Bronchial epithelial cell (primary cell): ENCODE data around the gene C2CD2. TPM values are rescaled to one million over a fixed set of nuclear protein-coding genes. Genes with fewer than 3 reads are reported as not detected.

Experiments used
- DNase-seq: peaks from one replicate; pipeline ENCODE4 v3.0.0-alpha.2; 2010; ENCODE audit warnings: low read depth
- FAIRE-seq: peaks from 2 replicates; lab custom pipeline; 2011; peaks lifted over from hg19 to GRCh38; lab: Jason Lieb, UNC
- H3K27me3 ChIP-seq: 2 replicates; pipeline ENCODE4 v1.5.1; 2011; ENCODE audit warnings: low read length; ENCODE audit not compliant: control insufficient read depth, insufficient read depth
- H3K36me3 ChIP-seq: 2 replicates; pipeline ENCODE4 v1.5.1; 2011; ENCODE audit warnings: low read length; ENCODE audit not compliant: control insufficient read depth, insufficient read depth
- H3K4me3 ChIP-seq: 2 replicates; pipeline ENCODE4 v1.5.1; 2011; ENCODE audit warnings: mild to moderate bottlenecking, low read depth, low read length, control low read depth
- CTCF ChIP-seq: IDR thresholded peaks from 2 replicates; pipeline ENCODE4 v1.5.1; 2011; ENCODE audit warnings: mild to moderate bottlenecking, moderate library complexity, low read length, control low read depth, inconsistent platforms; ENCODE audit not compliant: insufficient read depth, severe bottlenecking
- total RNA-seq: library from RNA; depleted of rRNA; stranded (reverse); fragments of >200 nt; gene quantifications from 2 replicates; pipeline ENCODE4 v1.2.1, GENCODE V29; 2014

Gene C2CD2
- total RNA-seq, 1 donor from 2014 or later: 6.6 TPM

- no peak for FAIRE-seq
- H3K36me3 ChIP-seq: peaks cover 6% of the 10 kb centered on the region
Measured at GRCh38 chr21:41863439-41863740, 90.4 kb downstream of the C2CD2 start.

GRCh38 chr21:41861987-41862386 is 91.8 kb downstream of the C2CD2 start:
- no peaks in the 10 kb centered on the region for H3K27me3 ChIP-seq
- no peak for DNase-seq
- TF ChIP-seq CTCF: no peak
- no peak for FAIRE-seq
- peaks cover 8% of the 10 kb centered on the region for H3K36me3 ChIP-seq
- no peak overlapping the region for H3K4me3 ChIP-seq

More at GRCh38 chr21:41863439-41863740, 90.4 kb downstream of the C2CD2 start:
- no peak for DNase-seq
- H3K4me3 ChIP-seq: no peak overlapping the region
- no peak for TF ChIP-seq CTCF
- no peaks in the 10 kb centered on the region for H3K27me3 ChIP-seq

GRCh38 chr21:41861255-41861654 is 92.6 kb downstream of the C2CD2 start:
- no peak for DNase-seq
- TF ChIP-seq CTCF: no peak
- FAIRE-seq: no peak
- no peak overlapping the region for H3K4me3 ChIP-seq
- H3K27me3 ChIP-seq: no peaks in the 10 kb centered on the region
- H3K36me3 ChIP-seq: peaks cover 8% of the 10 kb centered on the region

- Histone ChIP-seq H3K36me3 (peaks cover 10% of the 10 kb centered on the region), H3K4me3 (no peak overlapping the region), H3K27me3 (no peaks in the 10 kb centered on the region)
- DNase-seq: no peak
- TF ChIP-seq CTCF: no peak
- FAIRE-seq: peak; percentile 55
Measured at GRCh38 chr21:41859297-41859980, 94.4 kb downstream of the C2CD2 start.

- Histone ChIP-seq H3K36me3 (peaks cover 15% of the 10 kb centered on the region), H3K27me3 (no peaks in the 10 kb centered on the region), H3K4me3 (no peak overlapping the region)
- FAIRE-seq (no peak), DNase-seq (no peak)
- TF ChIP-seq CTCF: no peak
Measured at GRCh38 chr21:41858466-41859296, 95.1 kb downstream of the C2CD2 start.
